B cell (primary cell): ENCODE data around the gene FLNB. TPM values are rescaled to one million over a fixed set of nuclear protein-coding genes. Genes with fewer than 3 reads are reported as not detected.

Experiments used
- ATAC-seq: fragments of 200-7000 bp; cut with Tn5 transposase; one replicate; pipeline ENCODE4 v1.10.0; 2021; ENCODE audit warnings: low read depth, mild to moderate bottlenecking, moderate number of reproducible peaks, moderate library complexity
- CTCF ChIA-PET: fragments of 350-600 bp; sonication (Branson Sonifier 250); formaldehyde crosslinking; loops from one replicate; lab custom pipeline; 2021; ENCODE audit warnings: antibody characterized with exemption, inconsistent platforms; lab: Charles Lee
- POLR2A ChIA-PET: fragments of 350-600 bp; sonication (Branson Sonifier 250); formaldehyde crosslinking; loops from one replicate; lab custom pipeline; 2021; ENCODE audit warnings: antibody characterized with exemption; lab: Charles Lee
- DNase-seq: peaks from one replicate; pipeline ENCODE4 v3.0.0; 2013
- H2AFZ ChIP-seq: 2 replicates; pipeline ENCODE4 v1.6.1; 2012; ENCODE audit warnings: mild to moderate bottlenecking, low read depth, low read length; ENCODE audit not compliant: insufficient read depth, poor library complexity, severe bottlenecking
- H3K27ac ChIP-seq, 2 donors: 1 replicate in 1 of 2; 2 replicates in 1 of 2; pipeline ENCODE4 v1.5.1; 2012 to 2013; ENCODE audit warnings: low read length in 2 of 2, mild to moderate bottlenecking in 2 of 2, moderate library complexity in 1 of 2
- H3K27me3 ChIP-seq, 4 experiments: fragments of 200-600 bp in 1 of 4; sonication (generic) in 1 of 4; replicated peaks in 1 of 4; 1 replicate in 2 of 4; 2 replicates in 2 of 4; pipeline versions ENCODE4 v1.6.1 to v1.7.0; 2013 to 2016; ENCODE audit warnings: low read length in 3 of 4, mild to moderate bottlenecking in 2 of 4, mixed read lengths in 1 of 4, moderate library complexity in 1 of 4; ENCODE audit not compliant: insufficient read depth in 4 of 4, control insufficient read depth in 3 of 4; ENCODE audit errors: control extremely low read depth in 1 of 4
- H3K36me3 ChIP-seq, 2 experiments: replicated peaks in 1 of 2; 1 replicate in 1 of 2; 2 replicates in 1 of 2; pipeline versions ENCODE4 v1.6.1 to v1.7.1; 2013; ENCODE audit warnings: low read length in 1 of 2; ENCODE audit not compliant: insufficient read depth in 2 of 2, control insufficient read depth in 1 of 2; ENCODE audit errors: control extremely low read depth in 1 of 2, extremely low read depth in 1 of 2
- H3K4me1 ChIP-seq, 2 donors: fragments of 200-600 bp in 1 of 2; sonication (generic) in 1 of 2; 1 replicate in 1 of 2; 2 replicates in 1 of 2; pipeline versions ENCODE4 v1.5.1 to v1.6.1; 2013 to 2017; ENCODE audit warnings: low read length in 2 of 2; ENCODE audit not compliant: control insufficient read depth in 2 of 2, insufficient read depth in 2 of 2
- H3K4me2 ChIP-seq: replicated peaks from 2 replicates; pipeline ENCODE3; 2012; ENCODE audit warnings: mild to moderate bottlenecking, low read depth, low read length; ENCODE audit not compliant: poor library complexity, severe bottlenecking
- H3K4me3 ChIP-seq, 5 experiments: fragments of 200-600 bp in 1 of 5; sonication (generic) in 1 of 5; 1 replicate in 3 of 5; 2 replicates in 2 of 5; pipeline versions ENCODE4 v1.5.1 to v1.7.0; 2011 to 2016; ENCODE audit warnings: low read length in 4 of 5, mild to moderate bottlenecking in 4 of 5, low read depth in 2 of 5, control low read depth in 1 of 5, moderate library complexity in 1 of 5; ENCODE audit not compliant: insufficient read depth in 1 of 5; ENCODE audit errors: control extremely low read depth in 1 of 5, extremely low read depth in 1 of 5
- H3K79me2 ChIP-seq: fragments of 200-600 bp; sonication (generic); one replicate; pipeline ENCODE4 v1.6.0; 2016; ENCODE audit warnings: low read length; ENCODE audit not compliant: control insufficient read depth, insufficient read depth
- H3K9ac ChIP-seq: fragments of 200-600 bp; sonication (generic); 2 replicates; pipeline ENCODE4 v1.6.1; 2017; ENCODE audit warnings: mild to moderate bottlenecking, low read length, moderate library complexity
- H3K9me3 ChIP-seq, 3 donors: one replicate each; pipeline versions ENCODE4 v1.6.1 to v1.7.1; 2013; ENCODE audit warnings: low read length in 2 of 3; ENCODE audit not compliant: control insufficient read depth in 2 of 3, insufficient read depth in 1 of 3; ENCODE audit errors: control extremely low read depth in 1 of 3
- H4K20me1 ChIP-seq: 2 replicates; pipeline ENCODE4 v1.6.0; 2012; ENCODE audit warnings: mild to moderate bottlenecking, low read length; ENCODE audit not compliant: insufficient read depth, control insufficient read depth, poor library complexity, severe bottlenecking
- H3K27ac Mint-ChIP-seq: one replicate; pipeline ENCODE4 v1.8.0; 2021; ENCODE audit warnings: mixed read lengths
- H3K27me3 Mint-ChIP-seq: one replicate; pipeline ENCODE4 v1.8.0; 2021; ENCODE audit warnings: mixed read lengths
- H3K4me1 Mint-ChIP-seq: one replicate; pipeline ENCODE4 v1.8.0; 2021; ENCODE audit warnings: mixed read lengths
- H3K4me3 Mint-ChIP-seq: one replicate; pipeline ENCODE4 v1.8.0; 2021; ENCODE audit warnings: mixed read lengths
- H3K9me3 Mint-ChIP-seq: one replicate; pipeline ENCODE4 v1.8.0; 2022; ENCODE audit warnings: mixed read lengths; ENCODE audit not compliant: insufficient read depth
- CTCF ChIP-seq: fragments of 200-600 bp; IDR thresholded peaks from one replicate; pipeline ENCODE4 v1.8.0; 2022; ENCODE audit warnings: antibody characterized with exemption, mild to moderate bottlenecking
- EZH2 ChIP-seq: IDR thresholded peaks from 2 replicates; pipeline ENCODE4 v1.6.1; 2012; ENCODE audit warnings: borderline replicate concordance, low read depth, mild to moderate bottlenecking, moderate library complexity, low read length; ENCODE audit not compliant: insufficient read depth, poor library complexity, severe bottlenecking
- WGBS: methylation state at CpG from one replicate; pipeline ENCODE4 v1.1.5; 2013; ENCODE audit warnings: missing lambda C conversion rate; ENCODE audit not compliant: insufficient coverage; 5-methylcytosine and 5-hydroxymethylcytosine counted together
- intact Hi-C: fragments of 100-400 bp; cut with micrococcal nuclease; formaldehyde crosslinking; loops from one replicate; pipeline ENCODE4 v1.10.0; 2022
- polyA plus RNA-seq: library from polyadenylated mRNA; depleted of rRNA; stranded (reverse); fragments of >200 nt; gene quantifications from 2 replicates; pipeline ENCODE4 v1.2.3, GENCODE V29; 2012
- total RNA-seq, 2 donors: library from RNA; stranded (reverse); fragments of 120-200 nt in 1 of 2; gene quantifications; 1 replicate in 1 of 2; 2 replicates in 1 of 2; pipeline versions ENCODE4 v1.2.3 to v1.2.4, GENCODE V29; 2013 to 2022

FLNB gene
- total and polyA plus RNA-seq, 2 donors (not counting 1 experiment from before 2014, with no cell fraction given): 25.5 to 28.3 TPM

- intact Hi-C loops: no loop called here
- Histone ChIP-seq H4K20me1 (peaks cover 32% of the 10 kb centered on the region), H3K27me3 (no peaks in the 10 kb centered on the region), H3K9ac (no peak overlapping the region), H3K27ac (no peak overlapping the region), H3K4me2 (no peak overlapping the region), H3K79me2 (peaks cover 73% of the 10 kb centered on the region), H2AFZ (no peak overlapping the region), H3K4me3 (no peak overlapping the region), H3K4me1 (peaks cover 26 to 31% of the 10 kb centered on the region in 2 donors), H3K36me3 (no peaks in the 10 kb centered on the region), H3K9me3 (no peaks in the 10 kb centered on the region)
- ATAC-seq (no peak), DNase-seq (no peak)
- Mint-ChIP-seq H3K27me3 (no peaks in the 10 kb centered on the region), H3K4me1 (peaks cover 37% of the 10 kb centered on the region), H3K4me3 (no peak overlapping the region), H3K9me3 (no peaks in the 10 kb centered on the region), H3K27ac (no peak overlapping the region)
- POLR2A ChIA-PET: no interaction called here
- CTCF ChIA-PET: no interaction called here
- no peak for TF ChIP-seq EZH2
- TF ChIP-seq CTCF: no peak
- 100% methylated on average over 1 of the region's 6 CpGs for WGBS
Measured at GRCh38 chr3:58042947-58043707, 34.9 kb downstream of the FLNB start.

DNA sequence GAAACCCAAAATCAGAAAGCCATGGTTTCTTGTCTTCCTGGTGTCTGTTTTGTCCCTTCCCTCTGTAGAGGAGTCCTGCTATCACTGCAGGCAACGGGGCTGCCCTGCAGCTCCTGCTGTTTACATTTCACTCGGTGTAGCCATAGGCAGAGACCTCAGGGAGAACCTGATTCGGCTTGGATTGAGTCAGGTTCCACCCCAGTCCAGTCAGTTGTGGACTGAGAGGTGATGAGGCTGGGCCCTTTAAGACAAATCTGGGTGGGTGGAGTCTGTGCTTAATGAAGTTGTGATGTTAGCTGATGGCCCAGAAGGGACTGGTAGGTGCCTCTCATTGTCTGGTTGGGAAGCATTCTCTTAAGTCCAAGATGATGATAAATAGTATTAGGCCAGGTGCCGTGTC is 35.7 kb downstream of the FLNB start:
- Histone ChIP-seq H3K4me1 (peaks cover 22 to 28% of the 10 kb centered on the region in 2 donors), H3K27ac (no peak overlapping the region), H3K79me2 (peaks cover 66% of the 10 kb centered on the region), H3K36me3 (no peaks in the 10 kb centered on the region), H3K9ac (no peak overlapping the region), H3K9me3 (no peaks in the 10 kb centered on the region), H3K27me3 (no peaks in the 10 kb centered on the region), H3K4me2 (no peak overlapping the region), H3K4me3 (no peak overlapping the region), H2AFZ (no peak overlapping the region), H4K20me1 (peaks cover 32% of the 10 kb centered on the region)
- POLR2A ChIA-PET: no interaction called here
- no peaks in the 10 kb centered on the region for H3K27me3 Mint-ChIP-seq
- H3K4me3 Mint-ChIP-seq: no peak overlapping the region
- no peak for ATAC-seq
- no peak for TF ChIP-seq CTCF
- TF ChIP-seq EZH2: no peak
- H3K9me3 Mint-ChIP-seq: no peaks in the 10 kb centered on the region
- CTCF ChIA-PET: no interaction called here
- intact Hi-C loops: no loop called here
- H3K4me1 Mint-ChIP-seq: peaks cover 38% of the 10 kb centered on the region
- no peak overlapping the region for H3K27ac Mint-ChIP-seq
- DNase-seq: no peak
- WGBS: 88% methylated on average over 3 of the region's 4 CpGs
